GM04503 (cell line): ENCODE measurements around the gene SLC4A2.
"Not testable (repeated sequence)": the region's sequence is repeated elsewhere in the genome, so short reads cannot be mapped to it uniquely, and the experiment has no call there.

Experiments
- DNase-seq: peaks from one replicate; pipeline ENCODE4 v3.0.0-alpha.2; 2012; ENCODE audit warnings: low read depth

Gene SLC4A2, protein sequence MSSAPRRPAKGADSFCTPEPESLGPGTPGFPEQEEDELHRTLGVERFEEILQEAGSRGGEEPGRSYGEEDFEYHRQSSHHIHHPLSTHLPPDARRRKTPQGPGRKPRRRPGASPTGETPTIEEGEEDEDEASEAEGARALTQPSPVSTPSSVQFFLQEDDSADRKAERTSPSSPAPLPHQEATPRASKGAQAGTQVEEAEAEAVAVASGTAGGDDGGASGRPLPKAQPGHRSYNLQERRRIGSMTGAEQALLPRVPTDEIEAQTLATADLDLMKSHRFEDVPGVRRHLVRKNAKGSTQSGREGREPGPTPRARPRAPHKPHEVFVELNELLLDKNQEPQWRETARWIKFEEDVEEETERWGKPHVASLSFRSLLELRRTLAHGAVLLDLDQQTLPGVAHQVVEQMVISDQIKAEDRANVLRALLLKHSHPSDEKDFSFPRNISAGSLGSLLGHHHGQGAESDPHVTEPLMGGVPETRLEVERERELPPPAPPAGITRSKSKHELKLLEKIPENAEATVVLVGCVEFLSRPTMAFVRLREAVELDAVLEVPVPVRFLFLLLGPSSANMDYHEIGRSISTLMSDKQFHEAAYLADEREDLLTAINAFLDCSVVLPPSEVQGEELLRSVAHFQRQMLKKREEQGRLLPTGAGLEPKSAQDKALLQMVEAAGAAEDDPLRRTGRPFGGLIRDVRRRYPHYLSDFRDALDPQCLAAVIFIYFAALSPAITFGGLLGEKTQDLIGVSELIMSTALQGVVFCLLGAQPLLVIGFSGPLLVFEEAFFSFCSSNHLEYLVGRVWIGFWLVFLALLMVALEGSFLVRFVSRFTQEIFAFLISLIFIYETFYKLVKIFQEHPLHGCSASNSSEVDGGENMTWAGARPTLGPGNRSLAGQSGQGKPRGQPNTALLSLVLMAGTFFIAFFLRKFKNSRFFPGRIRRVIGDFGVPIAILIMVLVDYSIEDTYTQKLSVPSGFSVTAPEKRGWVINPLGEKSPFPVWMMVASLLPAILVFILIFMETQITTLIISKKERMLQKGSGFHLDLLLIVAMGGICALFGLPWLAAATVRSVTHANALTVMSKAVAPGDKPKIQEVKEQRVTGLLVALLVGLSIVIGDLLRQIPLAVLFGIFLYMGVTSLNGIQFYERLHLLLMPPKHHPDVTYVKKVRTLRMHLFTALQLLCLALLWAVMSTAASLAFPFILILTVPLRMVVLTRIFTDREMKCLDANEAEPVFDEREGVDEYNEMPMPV

DNA sequence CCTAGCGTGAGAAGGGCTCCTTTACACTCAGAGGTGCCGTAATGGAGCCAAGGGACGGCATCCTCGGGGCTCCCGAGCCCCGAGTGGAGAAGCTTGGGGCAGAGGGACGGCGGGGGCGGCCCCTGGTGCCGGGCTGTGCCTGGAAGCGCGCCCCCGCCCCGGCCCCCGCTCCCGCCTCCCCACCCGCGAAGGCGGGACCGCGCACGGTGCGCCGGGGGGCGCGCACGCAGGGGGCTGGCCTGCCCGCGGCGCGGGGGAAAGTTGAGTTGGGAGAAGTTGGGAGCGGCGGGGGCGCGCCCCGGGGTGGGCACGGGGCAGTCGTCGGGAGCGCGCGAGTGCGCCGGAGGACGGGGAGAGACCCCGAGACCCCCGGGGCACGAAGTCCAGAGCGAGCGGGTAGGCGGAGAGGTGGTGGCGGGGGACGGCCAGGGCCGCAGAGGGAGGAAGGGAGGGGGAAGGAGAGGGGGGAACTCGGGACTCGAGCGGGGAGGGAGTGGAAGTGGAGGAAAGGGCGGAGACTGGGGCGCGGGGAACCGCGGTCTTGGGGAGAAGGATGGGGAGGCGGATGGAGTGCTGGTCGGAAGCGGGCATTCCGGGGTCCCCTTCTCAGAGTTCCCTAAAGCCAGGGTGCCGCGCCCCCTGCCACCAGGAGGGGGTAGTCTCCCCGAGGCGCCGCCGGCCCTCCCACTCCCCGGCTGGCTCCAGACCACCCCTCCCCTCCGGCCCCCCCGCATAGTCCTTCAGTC lies at the start of gene SLC4A2:
Gene SLC4A2 (plus strand): TSS at position 223 of the 746 bp plus-strand sequence. CDS start 2,399 bp downstream, outside the sequence.
- no peak for DNase-seq

DNA sequence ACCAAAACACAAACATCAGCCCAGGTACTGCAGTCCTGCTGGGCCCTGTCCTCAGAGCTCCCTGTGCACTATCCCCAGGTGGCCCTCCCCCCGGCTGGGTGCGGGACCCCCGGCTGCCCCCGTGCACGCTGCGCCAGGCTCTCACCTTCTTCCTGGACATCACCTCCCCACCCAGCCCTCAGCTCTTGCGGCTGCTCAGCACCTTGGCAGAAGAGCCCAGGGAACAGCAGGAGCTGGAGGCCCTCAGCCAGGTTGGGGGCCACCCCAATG lies 49.4 kb upstream of the SLC4A2 start:
- DNase-seq = no peak

DNA sequence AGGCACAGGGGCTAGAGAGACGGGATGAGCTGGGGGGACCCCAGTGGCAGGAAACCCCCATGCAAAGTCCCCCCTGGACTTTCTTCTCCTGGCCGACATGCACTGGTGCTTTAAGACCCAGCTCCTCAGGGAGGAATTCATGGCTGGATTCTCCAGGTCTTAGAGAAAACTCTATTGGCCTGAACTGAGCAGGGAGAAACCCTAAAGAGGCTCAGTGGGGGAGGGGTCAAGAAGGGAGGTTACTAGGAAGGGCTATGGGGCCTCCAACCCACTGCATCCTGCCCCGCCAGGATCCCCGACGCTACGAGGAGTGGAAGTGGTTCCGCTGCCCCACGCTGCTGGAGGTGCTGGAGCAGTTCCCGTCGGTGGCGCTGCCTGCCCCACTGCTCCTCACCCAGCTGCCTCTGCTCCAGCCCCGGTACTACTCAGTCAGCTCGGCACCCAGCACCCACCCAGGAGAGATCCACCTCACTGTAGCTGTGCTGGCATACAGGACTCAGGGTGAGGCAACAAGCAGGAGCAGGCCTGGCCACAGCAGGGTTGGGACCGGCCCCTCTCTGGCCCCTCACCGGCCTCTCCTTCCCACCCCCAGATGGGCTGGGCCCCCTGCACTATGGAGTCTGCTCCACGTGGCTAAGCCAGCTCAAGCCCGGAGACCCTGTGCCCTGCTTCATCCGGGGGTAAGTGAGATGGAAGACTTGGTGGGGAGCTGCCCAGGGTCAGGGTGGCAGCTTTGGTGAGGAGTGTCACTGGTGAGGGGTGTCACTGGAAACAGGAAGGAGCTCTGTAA lies 48.9 kb upstream of the SLC4A2 start:
- no peak for DNase-seq

DNA sequence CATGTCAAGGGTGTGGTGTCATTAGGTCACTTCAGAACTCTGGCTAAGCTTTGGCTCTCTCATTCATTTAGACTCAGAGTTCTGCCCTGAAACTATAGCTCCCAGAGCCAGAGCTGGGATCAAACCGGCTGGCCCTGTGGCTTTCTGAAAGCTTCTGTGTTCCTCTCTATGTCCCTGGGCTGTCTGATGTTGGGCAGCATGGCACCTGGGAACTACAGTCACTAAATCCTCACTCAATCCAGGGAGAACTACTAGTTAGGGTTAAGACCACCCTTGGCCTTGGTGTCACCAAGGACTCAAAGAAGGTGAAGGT lies 48.3 kb upstream of the SLC4A2 start:
- no peak for DNase-seq

DNA sequence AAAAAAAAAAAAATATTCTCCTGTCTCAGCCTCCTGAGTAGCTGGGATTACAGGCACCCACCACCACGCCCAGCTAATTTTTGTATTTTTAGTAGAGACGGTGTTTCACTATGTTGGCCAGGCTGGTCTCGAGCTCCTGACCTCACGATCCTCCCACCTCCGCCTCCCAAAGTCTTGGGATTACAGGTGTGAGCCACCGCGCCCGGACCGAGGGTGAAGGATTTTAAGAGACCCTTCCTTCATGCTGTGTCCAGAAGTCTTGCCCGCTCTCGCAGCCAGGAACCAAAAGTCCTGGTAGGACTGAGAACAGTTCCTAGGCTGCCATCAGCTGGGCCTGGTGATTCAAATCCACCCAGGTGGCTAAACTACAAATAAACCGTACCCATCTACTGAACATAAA lies 47.8 kb upstream of the SLC4A2 start:
- DNase-seq = not testable (repeated sequence)

DNA sequence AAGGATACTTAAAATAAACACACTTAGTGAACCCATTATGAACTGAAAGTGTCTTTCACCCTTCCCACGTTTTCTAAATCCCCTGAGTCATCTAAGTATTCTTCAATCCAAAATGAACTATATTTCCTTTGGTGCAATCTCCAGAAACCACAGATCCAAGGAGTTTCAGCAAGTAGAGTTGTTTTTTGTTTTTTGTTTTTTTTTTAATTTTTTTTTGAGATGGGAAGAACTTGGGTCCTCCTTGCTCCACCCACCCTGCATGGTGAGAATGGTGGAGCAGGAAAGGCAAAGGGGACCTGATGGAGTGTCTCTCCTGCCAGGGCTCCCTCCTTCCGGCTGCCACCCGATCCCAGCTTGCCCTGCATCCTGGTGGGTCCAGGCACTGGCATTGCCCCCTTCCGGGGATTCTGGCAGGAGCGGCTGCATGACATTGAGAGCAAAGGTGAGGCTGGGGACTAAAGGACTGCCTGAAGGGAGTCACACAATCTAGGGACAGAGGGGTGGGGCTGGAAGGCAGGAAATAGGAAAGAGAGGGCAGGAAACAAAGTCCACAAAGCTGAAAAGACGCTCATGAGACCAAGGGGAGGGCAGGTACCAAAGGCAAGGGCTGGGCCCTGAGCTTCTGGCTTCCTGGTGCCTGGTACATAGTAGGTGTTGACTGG lies 47.2 kb upstream of the SLC4A2 start:
- DNase-seq = no peak

DNA sequence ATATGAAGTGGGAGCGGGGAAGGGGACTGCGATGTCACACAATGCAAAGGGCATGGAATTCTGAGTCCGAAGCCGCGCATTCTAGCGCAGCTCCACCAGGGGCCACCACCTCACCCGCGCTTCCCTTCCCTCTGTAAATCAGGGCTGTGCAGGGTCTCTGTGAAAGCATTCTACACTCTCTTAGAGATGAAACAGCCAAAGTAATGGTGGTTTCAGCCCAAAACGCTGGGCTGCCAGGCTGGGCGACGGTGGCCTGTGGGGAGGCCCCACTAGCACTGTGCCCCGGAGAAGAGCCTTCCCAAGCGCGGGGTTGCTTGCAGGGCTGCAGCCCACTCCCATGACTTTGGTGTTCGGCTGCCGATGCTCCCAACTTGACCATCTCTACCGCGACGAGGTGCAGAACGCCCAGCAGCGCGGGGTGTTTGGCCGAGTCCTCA lies 46.5 kb upstream of the SLC4A2 start:
- DNase-seq = no peak

DNA sequence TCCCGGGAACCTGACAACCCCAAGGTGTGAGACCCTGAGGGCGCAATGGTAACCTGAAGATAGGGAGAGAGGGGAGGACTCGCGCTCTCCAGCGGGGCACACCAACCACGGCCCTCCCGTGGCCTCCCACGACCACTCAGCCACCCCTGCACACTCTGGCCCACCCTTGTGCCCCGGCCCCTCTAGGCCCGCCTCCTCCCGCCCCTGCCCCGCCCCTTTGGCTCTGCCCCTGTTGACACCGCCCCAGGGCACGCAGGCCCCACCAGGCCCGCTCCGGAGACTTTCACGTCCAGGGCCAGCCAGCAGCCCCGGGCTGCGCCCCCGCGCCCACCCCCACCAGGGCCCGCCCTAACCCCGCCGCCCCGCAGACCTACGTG lies 46.0 kb upstream of the SLC4A2 start:
- DNase-seq = no peak

DNA sequence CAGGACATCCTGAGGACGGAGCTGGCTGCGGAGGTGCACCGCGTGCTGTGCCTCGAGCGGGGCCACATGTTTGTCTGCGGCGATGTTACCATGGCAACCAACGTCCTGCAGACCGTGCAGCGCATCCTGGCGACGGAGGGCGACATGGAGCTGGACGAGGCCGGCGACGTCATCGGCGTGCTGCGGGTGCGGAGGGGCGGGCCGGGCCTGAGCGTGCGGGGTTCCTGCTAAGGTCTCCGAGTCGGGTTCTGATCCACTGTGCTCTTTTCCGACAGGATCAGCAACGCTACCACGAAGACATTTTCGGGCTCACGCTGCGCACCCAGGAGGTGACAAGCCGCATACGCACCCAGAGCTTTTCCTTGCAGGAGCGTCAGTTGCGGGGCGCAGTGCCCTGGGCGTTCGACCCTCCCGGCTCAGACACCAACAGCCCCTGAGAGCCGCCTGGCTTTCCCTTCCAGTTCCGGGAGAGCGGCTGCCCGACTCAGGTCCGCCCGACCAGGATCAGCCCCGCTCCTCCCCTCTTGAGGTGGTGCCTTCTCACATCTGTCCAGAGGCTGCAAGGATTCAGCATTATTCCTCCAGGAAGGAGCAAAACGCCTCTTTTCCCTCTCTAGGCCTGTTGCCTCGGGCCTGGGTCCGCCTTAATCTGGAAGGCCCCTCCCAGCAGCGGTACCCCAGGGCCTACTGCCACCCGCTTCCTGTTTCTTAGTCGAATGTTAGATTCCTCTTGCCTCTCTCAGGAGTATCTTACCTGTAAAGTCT lies 45.5 kb upstream of the SLC4A2 start:
- peak; percentile 15 for DNase-seq

DNA sequence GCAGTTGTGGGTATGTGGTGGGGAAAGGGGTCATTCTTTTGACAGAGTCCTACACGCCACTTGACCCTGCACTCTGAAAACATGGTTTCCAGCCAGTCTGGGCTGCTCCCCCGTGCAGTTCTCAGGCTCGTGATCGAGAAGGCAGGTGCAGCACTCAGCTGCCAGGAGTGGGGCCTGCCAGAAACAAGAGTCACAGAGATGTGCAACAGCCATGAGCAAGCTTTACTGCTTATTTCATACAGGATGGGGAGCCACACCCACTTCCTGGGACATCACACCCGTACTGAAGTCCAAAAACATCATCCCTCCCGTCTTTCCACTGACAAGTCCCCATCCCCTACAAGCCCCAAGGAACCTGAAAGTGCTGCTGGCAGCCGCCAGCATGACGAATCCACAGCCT lies 44.4 kb upstream of the SLC4A2 start:
- no peak for DNase-seq

DNA sequence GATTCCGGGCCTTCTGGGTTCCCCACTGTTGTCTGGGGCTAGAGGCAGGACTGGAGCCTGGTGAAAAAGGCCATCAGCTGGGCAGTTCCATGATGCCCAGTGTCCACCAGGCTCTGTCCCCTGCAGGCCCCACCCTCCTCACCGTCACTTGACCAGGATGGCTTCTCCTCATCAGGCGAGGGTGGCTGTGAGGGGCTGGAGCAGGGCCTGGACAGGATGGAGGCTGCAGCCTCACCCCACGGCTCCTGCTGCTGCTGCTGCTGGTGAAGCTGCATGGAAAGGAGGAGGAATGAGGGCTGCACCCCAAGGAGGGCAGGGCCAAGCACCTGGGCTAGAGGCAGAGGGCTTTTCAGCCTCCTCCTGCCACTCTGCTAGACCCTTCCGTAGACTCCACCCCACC lies 43.4 kb upstream of the SLC4A2 start:
- DNase-seq = no peak

DNA sequence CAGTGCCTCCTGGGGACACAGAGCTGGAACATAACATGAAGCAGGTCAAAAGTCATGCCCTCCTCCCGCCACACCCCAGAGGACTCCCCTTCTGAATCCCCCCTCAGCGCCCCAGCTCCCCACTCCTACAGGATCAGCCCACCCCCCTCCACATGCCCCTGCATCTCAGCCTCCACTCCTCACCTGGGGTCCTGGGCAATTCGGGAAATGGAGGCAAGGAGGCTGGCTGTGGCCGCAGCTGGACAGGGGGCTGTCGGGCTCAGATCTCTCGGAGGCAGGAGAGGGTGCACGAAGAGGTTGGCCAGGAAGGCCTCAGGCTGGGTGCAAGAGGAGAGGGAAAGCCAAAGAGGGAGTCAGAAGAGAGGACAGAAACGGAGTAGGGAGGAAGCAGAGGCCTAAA lies 42.9 kb upstream of the SLC4A2 start:
- no peak for DNase-seq

DNA sequence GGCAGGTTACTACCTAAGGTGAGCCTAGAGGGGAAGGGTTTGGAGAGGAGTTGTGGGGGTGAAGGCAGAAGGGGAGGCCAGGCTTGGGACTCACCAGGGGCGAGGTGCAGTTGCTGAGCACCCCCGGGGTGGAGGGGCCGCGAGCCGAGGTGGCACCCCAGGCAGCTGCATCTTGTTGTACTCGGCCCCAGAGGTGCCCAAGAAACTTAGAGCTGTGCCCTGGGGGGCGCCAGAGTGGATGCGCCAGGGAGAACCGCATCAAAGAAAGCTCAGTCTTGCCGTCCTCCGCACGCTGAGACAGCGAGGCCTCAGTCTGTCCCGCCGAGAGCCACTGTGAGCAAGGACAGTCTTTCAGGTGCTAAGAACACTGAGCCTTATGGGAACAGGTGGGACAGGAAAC lies 42.4 kb upstream of the SLC4A2 start:
- DNase-seq = no peak

DNA sequence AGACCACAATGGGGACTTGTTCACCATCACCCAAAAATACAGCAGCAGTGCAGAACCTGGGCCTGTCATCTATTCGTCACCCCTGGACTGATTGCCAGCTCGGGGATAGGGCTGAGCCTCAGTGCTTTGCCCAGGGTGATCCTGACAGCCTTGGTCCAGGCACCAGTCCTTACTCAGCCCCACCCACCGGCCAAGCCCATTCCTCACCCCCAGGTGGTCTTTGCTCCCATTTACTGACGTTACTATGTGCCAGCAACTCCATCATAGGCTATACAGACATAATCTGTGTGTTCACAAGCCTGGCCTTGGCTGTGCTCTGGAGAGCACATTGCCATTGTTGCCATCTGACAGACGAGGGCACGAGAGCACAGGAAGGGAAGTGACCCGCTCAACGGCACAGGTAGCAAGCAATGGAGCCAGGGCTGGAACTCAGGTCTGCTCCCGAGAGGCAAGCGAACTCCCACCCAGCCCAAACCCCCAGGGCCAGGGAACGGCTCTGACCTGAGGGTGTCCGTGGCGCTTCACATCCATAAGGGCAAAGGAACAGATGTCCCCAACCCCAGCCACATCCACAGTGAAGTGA lies 41.9 kb upstream of the SLC4A2 start:
- no peak for DNase-seq

DNA sequence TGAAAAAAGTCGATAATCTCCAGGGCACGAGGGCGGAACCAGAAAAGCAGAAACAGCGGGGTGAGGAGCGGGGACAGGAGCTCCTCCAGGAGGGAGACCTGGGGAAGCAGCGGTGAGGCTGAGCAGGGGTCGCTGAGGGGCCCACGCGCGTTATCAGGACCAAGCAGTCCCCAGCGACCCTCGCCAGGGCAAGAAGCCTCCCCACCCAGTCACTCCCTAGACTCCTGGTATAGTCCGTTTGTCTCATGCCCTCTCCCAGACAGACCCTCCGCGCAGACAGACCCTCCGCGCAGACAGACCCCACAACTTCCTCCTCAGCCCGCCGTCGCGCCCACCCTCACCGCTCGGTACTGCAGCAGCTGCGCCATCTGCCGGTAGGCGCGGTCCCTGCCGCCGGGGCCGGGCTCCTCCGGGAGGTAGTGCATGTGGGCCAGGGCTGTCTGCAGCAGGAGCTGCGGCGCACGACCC lies 41.4 kb upstream of the SLC4A2 start:
- DNase-seq = no peak

DNA sequence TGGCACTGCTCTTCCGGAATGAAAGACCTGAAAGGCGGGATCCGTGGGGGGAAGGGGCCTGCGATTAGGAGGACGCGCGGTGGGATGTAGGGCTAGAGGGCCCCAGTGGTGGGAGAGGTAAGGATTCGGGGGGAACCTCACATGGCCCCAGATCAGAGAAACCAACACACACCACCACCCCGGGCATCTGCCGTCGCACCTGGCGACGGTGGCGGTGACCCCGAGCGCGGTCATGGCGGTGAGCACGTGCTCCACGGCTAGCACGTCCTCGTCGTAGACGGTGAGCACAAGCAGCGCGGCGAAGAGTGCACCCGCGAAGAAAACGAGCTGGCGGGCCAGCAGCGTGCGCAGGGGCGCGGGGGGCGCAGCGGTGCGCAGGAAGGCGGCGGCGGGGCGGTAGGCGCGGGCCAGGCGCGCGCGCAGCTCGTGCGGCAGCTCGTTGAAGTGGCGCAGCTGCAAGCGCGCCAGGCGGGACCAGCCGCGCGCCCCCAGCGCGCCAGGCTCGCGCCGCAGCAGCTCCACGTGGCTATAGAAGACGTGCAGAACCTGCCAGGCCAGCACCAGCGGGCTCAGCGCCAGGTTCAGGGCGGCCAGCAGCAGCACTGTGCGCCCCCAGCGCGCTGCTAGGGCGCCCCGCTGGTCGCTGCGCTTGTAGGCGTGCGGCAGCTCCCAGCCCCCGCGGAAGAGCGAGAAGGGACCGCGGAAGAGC lies 40.8 kb upstream of the SLC4A2 start:
- no peak for DNase-seq

DNA sequence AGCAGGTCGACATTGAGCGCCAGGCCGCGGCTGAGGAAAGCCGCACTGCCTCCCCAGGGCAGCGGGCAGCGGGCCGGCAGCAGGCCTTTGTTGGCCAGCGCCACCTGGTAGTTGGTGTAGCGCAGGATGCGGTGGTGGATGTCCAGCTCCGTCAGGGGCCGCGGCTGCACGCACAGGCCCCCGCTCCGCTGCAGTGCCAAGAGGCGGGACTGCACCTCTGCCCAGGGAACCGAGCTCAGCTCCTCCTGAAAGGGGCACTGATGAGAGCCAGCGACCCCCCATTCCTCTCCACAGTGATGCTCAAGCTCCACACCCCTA lies 40.3 kb upstream of the SLC4A2 start:
- no peak for DNase-seq

DNA sequence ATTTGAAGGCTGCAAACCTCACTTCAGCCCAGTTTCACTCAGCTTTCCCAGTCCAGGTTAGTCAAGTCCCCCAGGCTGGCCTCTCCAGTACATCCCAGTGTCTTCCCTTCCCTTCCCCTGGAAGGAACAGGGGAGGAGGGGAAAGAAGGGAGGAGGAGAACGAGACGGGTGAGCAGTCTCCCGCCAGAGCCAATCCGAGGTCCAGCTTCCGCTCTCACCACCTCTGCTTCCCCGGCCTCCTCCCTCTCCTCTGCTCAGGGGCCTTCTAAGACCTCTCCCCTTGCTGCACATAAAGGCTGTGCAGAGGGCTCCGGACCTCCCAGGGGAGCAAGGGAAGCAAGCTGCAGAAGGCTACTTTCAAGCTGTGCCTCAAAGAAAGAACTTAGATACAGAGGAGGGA lies 39.2 kb upstream of the SLC4A2 start:
- no peak for DNase-seq

DNA sequence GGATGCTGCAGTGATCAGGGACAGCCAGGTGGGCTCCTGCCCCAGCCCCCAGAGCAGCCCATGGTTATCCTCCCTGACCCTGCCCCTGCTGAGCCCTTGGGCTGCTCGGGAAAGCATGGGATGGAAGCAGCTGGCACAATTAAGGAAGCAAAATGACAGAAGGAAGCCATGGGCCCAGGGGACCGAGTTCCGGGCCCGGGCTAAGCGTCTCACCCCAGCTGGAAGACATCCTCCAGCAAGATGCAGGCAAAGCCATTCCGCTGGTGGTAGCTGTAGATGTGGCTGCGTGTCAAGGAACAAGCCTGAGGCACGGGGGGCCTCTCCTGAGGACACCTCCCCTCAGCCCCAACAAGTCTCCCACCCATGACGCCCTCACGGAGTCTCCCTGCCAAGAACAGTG lies 36.2 kb upstream of the SLC4A2 start:
- no peak for DNase-seq
